ENCODE results near the gene CCDC88B.

DNA sequence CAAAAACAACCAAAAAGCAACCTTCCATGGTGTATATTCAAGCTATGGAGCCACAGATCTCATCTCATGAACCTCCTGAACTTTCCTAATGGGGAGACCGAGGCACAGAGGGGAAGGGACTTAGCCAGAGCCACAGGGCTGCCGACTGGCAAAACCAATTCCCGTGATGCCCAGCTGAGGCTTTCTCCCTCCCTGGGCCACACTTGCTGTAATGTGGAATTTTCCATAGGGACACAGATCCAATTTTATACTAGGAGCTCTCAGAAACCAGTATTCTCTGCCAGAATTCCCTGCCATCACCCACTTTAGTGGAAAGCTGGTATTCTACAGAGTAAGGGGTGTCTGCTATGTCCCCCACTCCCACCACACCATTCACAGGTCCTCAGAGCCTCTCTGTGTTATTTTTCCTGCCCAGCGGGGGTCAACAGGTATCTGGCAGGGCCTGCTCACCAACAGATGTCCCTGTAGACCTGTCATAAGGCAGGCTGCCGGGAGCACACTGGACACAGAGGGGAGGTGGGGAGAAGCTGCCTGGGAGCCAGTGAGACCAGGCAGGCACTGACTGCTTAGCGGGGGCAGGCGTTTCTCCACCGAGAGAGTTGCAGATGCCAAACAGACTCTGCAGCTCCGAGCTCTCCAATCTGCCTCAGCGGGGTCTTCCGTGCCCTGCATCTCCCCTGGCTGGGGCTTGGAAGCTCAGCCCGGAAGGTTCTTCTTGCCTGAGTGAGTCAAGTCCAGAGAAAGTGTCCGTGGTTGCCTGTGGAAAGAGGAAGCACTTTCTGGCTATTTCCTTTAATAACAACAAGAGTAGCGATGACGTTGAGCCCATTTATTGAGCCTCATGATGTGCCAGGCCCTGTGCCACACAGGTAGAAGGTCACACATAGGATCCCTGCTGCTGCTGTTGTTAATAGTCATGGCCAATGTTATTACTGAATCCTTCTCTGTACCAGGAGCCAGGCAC lies 45.3 kb downstream of the CCDC88B start:
- TF ChIP-seq CTCF (IDR thresholded peaks at IDR 0.05; ENCODE audit: low read depth, low read length) (0 out of 2 replicates have a peak, but pooled peaks have one; percentile 9), EZH2phosphoT487 (IDR thresholded peaks at IDR 0.05; ENCODE audit: low read depth) (no peak)

All from OCI-LY3 (cell line).